ENCODE data around the gene ASGR2. TPM values are rescaled to one million over a fixed set of nuclear protein-coding genes. Genes with fewer than 3 reads are reported as not detected.

The ASGR2 gene
- total and polyA plus RNA-seq, 2 donors (not counting 1 experiment from before 2014, with no cell fraction given): not detected

GRCh38 chr17:7084088-7084487 lies 30.5 kb downstream of the ASGR2 start:
- Histone ChIP-seq H3K9me3 (ENCODE audit: control insufficient read depth, insufficient read depth, low read depth, low read length) (no peaks in the 10 kb centered on the region), H3K27ac (ENCODE audit: insufficient read depth, low read length) (no peak overlapping the region), H3K9ac (ENCODE audit: insufficient read depth, low read length) (no peak overlapping the region), H3K36me3 (ENCODE audit: control insufficient read depth, insufficient read depth, low read length) (no peaks in the 10 kb centered on the region), H3K4me1 (ENCODE audit: control insufficient read depth, extremely low read depth, insufficient read depth, low read length) (no peaks in the 10 kb centered on the region), H3K4me2 (ENCODE audit: extremely low read depth, insufficient read depth, low read length) (no peak overlapping the region), H2AFZ (ENCODE audit: low read length) (no peak overlapping the region), H3K27me3 (ENCODE audit: control insufficient read depth, insufficient read depth, low read length) (no peaks in the 10 kb centered on the region), H3K79me2 (ENCODE audit: control insufficient read depth, insufficient read depth, low read length) (no peaks in the 10 kb centered on the region), H4K20me1 (ENCODE audit: control insufficient read depth, extremely low read depth, insufficient read depth, low read length) (no peaks in the 10 kb centered on the region), H3K4me3 (replicated peaks in 1 of 4; ENCODE audit: control extremely low read depth in 1 of 4, insufficient read depth in 1 of 4, low read depth in 3 of 4, low read length in 4 of 4) (no peak overlapping the region)
- no peak for TF ChIP-seq CTCF (conservative IDR thresholded peaks at IDR 0.05 in 1 of 2, IDR thresholded peaks at IDR 0.05 in 1 of 2; ENCODE audit: low read depth in 1 of 2, low read length in 2 of 2)
- peak; percentile 32 to 38 for DNase-seq (ENCODE audit: low read depth in 2 of 2)

GRCh38 chr17:7083592-7083991 lies 31.0 kb downstream of the ASGR2 start:
- H3K4me2 ChIP-seq (ENCODE audit: extremely low read depth, insufficient read depth, low read length): no peak overlapping the region
- H3K27me3 ChIP-seq (ENCODE audit: control insufficient read depth, insufficient read depth, low read length): no peaks in the 10 kb centered on the region
- no peaks in the 10 kb centered on the region for H3K79me2 ChIP-seq (ENCODE audit: control insufficient read depth, insufficient read depth, low read length)
- DNase-seq (ENCODE audit: low read depth in 2 of 2): peak in 1 of 2 donors; percentile 56
- no peak overlapping the region for H2AFZ ChIP-seq (ENCODE audit: low read length)
- H3K27ac ChIP-seq (ENCODE audit: insufficient read depth, low read length): no peak overlapping the region
- no peaks in the 10 kb centered on the region for H4K20me1 ChIP-seq (ENCODE audit: control insufficient read depth, extremely low read depth, insufficient read depth, low read length)
- H3K9me3 ChIP-seq (ENCODE audit: control insufficient read depth, insufficient read depth, low read depth, low read length): no peaks in the 10 kb centered on the region
- no peaks in the 10 kb centered on the region for H3K36me3 ChIP-seq (ENCODE audit: control insufficient read depth, insufficient read depth, low read length)
- H3K4me3 ChIP-seq (replicated peaks in 1 of 4; ENCODE audit: control extremely low read depth in 1 of 4, insufficient read depth in 1 of 4, low read depth in 3 of 4, low read length in 4 of 4): no peak overlapping the region
- no peaks in the 10 kb centered on the region for H3K4me1 ChIP-seq (ENCODE audit: control insufficient read depth, extremely low read depth, insufficient read depth, low read length)
- no peak for TF ChIP-seq EZH2 (IDR thresholded peaks at IDR 0.05; ENCODE audit: low read length, missing control alignments)
- TF ChIP-seq CTCF (conservative IDR thresholded peaks at IDR 0.05 in 1 of 2, IDR thresholded peaks at IDR 0.05 in 1 of 2; ENCODE audit: low read depth in 1 of 2, low read length in 2 of 2): no peak
- H3K9ac ChIP-seq (ENCODE audit: insufficient read depth, low read length): no peak overlapping the region

- H3K4me1 ChIP-seq (ENCODE audit: control insufficient read depth, extremely low read depth, insufficient read depth, low read length): no peaks in the 10 kb centered on the region
Observed at GRCh38 chr17:7081341-7082062, 33.1 kb downstream of the ASGR2 start.

More at GRCh38 chr17:7081341-7082062, 33.1 kb downstream of the ASGR2 start:
- Histone ChIP-seq H3K36me3 (ENCODE audit: control insufficient read depth, insufficient read depth, low read length) (no peaks in the 10 kb centered on the region), H3K4me2 (ENCODE audit: extremely low read depth, insufficient read depth, low read length) (no peak overlapping the region), H3K27me3 (ENCODE audit: control insufficient read depth, insufficient read depth, low read length) (no peaks in the 10 kb centered on the region), H4K20me1 (ENCODE audit: control insufficient read depth, extremely low read depth, insufficient read depth, low read length) (no peaks in the 10 kb centered on the region), H3K79me2 (ENCODE audit: control insufficient read depth, insufficient read depth, low read length) (no peaks in the 10 kb centered on the region), H3K27ac (ENCODE audit: insufficient read depth, low read length) (no peak overlapping the region), H2AFZ (ENCODE audit: low read length) (no peak overlapping the region), H3K4me3 (replicated peaks in 1 of 4; ENCODE audit: control extremely low read depth in 1 of 4, insufficient read depth in 1 of 4, low read depth in 3 of 4, low read length in 4 of 4) (no peak overlapping the region), H3K9ac (ENCODE audit: insufficient read depth, low read length) (no peak overlapping the region), H3K9me3 (ENCODE audit: control insufficient read depth, insufficient read depth, low read depth, low read length) (no peaks in the 10 kb centered on the region)
- TF ChIP-seq CTCF (conservative IDR thresholded peaks at IDR 0.05 in 1 of 2, IDR thresholded peaks at IDR 0.05 in 1 of 2; ENCODE audit: low read depth in 1 of 2, low read length in 2 of 2) (no peak), EZH2 (IDR thresholded peaks at IDR 0.05; ENCODE audit: low read length, missing control alignments) (no peak)
- no peak for DNase-seq (ENCODE audit: low read depth in 2 of 2)

Measured in fibroblast of lung (primary cell).